ENCODE data around the gene CACFD1.

GRCh38 chr9:133476941-133477340 is 17.2 kb downstream of the CACFD1 start:
- TF ChIP-seq SMC3 (IDR thresholded peaks at IDR 0.05; ENCODE audit: low read depth, low read length) (no peak), RAD21 (IDR thresholded peaks at IDR 0.05; ENCODE audit: low read length) (no peak), NFE2L2 (IDR thresholded peaks at IDR 0.05; ENCODE audit: low read depth, low read length) (no peak), CTCF (conservative IDR thresholded peaks at IDR 0.05; ENCODE audit: low read depth, low read length) (no peak), RCOR1 (IDR thresholded peaks at IDR 0.05; ENCODE audit: insufficient replicate concordance, low read length) (no peak), POLR2A (IDR thresholded peaks at IDR 0.05; ENCODE audit: low read depth, low read length) (no peak), BHLHE40 (IDR thresholded peaks at IDR 0.05; ENCODE audit: low read depth, low read length) (no peak), MAZ (IDR thresholded peaks at IDR 0.05; ENCODE audit: borderline replicate concordance, low read depth, low read length) (no peak), CEBPB (IDR thresholded peaks at IDR 0.05; ENCODE audit: low read depth, low read length) (no peak), ELK1 (IDR thresholded peaks at IDR 0.05; ENCODE audit: borderline replicate concordance, low read depth, low read length) (no peak), MAFK (IDR thresholded peaks at IDR 0.05; ENCODE audit: low read depth, low read length) (no peak), MXI1 (IDR thresholded peaks at IDR 0.05; ENCODE audit: borderline replicate concordance, low read depth, low read length) (no peak), FOS (IDR thresholded peaks at IDR 0.05; ENCODE audit: low read depth, low read length) (no peak)
- TF ChIP-seq, protein P1, sequence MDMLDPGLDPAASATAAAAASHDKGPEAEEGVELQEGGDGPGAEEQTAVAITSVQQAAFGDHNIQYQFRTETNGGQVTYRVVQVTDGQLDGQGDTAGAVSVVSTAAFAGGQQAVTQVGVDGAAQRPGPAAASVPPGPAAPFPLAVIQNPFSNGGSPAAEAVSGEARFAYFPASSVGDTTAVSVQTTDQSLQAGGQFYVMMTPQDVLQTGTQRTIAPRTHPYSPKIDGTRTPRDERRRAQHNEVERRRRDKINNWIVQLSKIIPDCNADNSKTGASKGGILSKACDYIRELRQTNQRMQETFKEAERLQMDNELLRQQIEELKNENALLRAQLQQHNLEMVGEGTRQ (IDR thresholded peaks at IDR 0.05; ENCODE audit: low read depth, low read length): no peak

Measured in IMR-90 (cell line).